Measurements from ENCODE around the gene SPATA19.

DNA sequence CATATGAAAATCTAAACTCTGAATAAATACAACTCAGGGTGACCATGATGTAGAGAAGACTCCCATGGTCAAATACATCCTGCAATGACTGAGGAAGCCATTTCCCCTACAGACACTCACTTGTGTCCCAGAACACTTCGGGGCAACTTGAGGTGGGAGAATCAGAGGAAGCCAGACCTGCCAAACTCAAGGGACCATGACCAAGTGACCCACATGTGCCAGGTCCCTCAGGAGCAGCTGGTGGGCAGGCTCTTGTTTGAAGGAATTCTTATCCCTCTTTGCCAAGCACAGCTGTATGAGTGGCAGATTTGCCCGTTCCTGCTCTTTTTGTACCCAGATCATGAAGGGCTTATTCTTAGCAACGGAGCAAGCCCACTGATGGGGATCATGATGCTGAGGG, 17.8 kb downstream of the SPATA19 start:
- TF ChIP-seq POLR2A (IDR thresholded peaks at IDR 0.05; ENCODE audit: low read depth, low read length) (no peak), POLR2AphosphoS5 (IDR thresholded peaks at IDR 0.05; ENCODE audit: low read depth, low read length) (no peak)
